ENCODE measurements around the gene DNAJC5.
"Not testable (repeated sequence)": the region's sequence is repeated elsewhere in the genome, so short reads cannot be mapped to it uniquely, and the experiment has no call there.

The DNAJC5 gene

GRCh38 chr20:63861365-63861934, 33.5 kb upstream of the DNAJC5 start, which contains the start of gene ABHD16B:
Gene ABHD16B, plus strand, starts transcription at chr20:63861498. Its CDS starts 43 bp downstream, at chr20:63861541.
- no peak for DNase-seq (ENCODE audit: low read depth)

- DNase-seq (ENCODE audit: low read depth): no peak
Observed at GRCh38 chr20:63861981-63862901, 32.7 kb upstream of the DNAJC5 start.

- DNase-seq (ENCODE audit: low read depth): no peak
Observed at GRCh38 chr20:63863021-63863797, 31.7 kb upstream of the DNAJC5 start.

GRCh38 chr20:63863798-63864544, 31.0 kb upstream of the DNAJC5 start:
- peak; percentile 82 for DNase-seq (ENCODE audit: low read depth)

GRCh38 chr20:63864545-63864977, 30.4 kb upstream of the DNAJC5 start:
- DNase-seq (ENCODE audit: low read depth): no peak

- peak; percentile 98 for DNase-seq (ENCODE audit: low read depth)
Observed at GRCh38 chr20:63864978-63865640, 29.8 kb upstream of the DNAJC5 start, which contains the start of gene TPD52L2. Gene TPD52L2, plus strand, starts transcription at chr20:63865270. Its CDS starts 96 bp downstream, at chr20:63865366.

GRCh38 chr20:63867042-63867441, 27.9 kb upstream of the DNAJC5 start:
- not testable (repeated sequence) for DNase-seq (ENCODE audit: low read depth)

- no peak for DNase-seq (ENCODE audit: low read depth)
Observed at GRCh38 chr20:63868264-63868663, 26.7 kb upstream of the DNAJC5 start.

GRCh38 chr20:63873477-63873971, 21.4 kb upstream of the DNAJC5 start:
- DNase-seq (ENCODE audit: low read depth): peak; percentile 77

GRCh38 chr20:63874241-63874640, 20.7 kb upstream of the DNAJC5 start:
- DNase-seq (ENCODE audit: low read depth): not testable (repeated sequence)

- DNase-seq (ENCODE audit: low read depth): no peak
Observed at GRCh38 chr20:63876489-63877036, 18.4 kb upstream of the DNAJC5 start.

GRCh38 chr20:63877755-63878470, 17.0 kb upstream of the DNAJC5 start:
- no peak for DNase-seq (ENCODE audit: low read depth)

- DNase-seq (ENCODE audit: low read depth): no peak
Observed at GRCh38 chr20:63878899-63879663, 15.8 kb upstream of the DNAJC5 start.

- DNase-seq (ENCODE audit: low read depth): not testable (repeated sequence)
Observed at GRCh38 chr20:63880901-63881300, 14.0 kb upstream of the DNAJC5 start.

GRCh38 chr20:63881451-63882226, 13.3 kb upstream of the DNAJC5 start:
- DNase-seq (ENCODE audit: low read depth): no peak

- no peak for DNase-seq (ENCODE audit: low read depth)
Observed at GRCh38 chr20:63882257-63883200, 12.4 kb upstream of the DNAJC5 start.

GRCh38 chr20:63883201-63883593, 11.7 kb upstream of the DNAJC5 start:
- no peak for DNase-seq (ENCODE audit: low read depth)

All from EH (cell line).